Fibroblast of villous mesenchyme (primary cell): ENCODE results near the gene ITPK1. TPM values are rescaled to one million over a fixed set of nuclear protein-coding genes. Genes with fewer than 3 reads are reported as not detected.

ENCODE experiments used
- DNase-seq: peaks from one replicate; pipeline ENCODE4 v3.0.0-alpha.2; 2010; ENCODE audit warnings: low read depth
- H3K4me3 ChIP-seq: 2 replicates; pipeline ENCODE4 v1.5.1; 2011; ENCODE audit warnings: low read depth, mild to moderate bottlenecking, low read length
- CTCF ChIP-seq: IDR thresholded peaks from 2 replicates; pipeline ENCODE4 v1.5.1; 2012; ENCODE audit warnings: low read depth, mild to moderate bottlenecking, low read length; ENCODE audit not compliant: insufficient read depth
- total RNA-seq: library from RNA; depleted of rRNA; stranded (reverse); fragments of >200 nt; gene quantifications from 2 replicates; pipeline ENCODE4 v1.2.3, GENCODE V29; 2012

The ITPK1 gene
- total RNA-seq, 1 donor, result 15.5 TPM

DNA sequence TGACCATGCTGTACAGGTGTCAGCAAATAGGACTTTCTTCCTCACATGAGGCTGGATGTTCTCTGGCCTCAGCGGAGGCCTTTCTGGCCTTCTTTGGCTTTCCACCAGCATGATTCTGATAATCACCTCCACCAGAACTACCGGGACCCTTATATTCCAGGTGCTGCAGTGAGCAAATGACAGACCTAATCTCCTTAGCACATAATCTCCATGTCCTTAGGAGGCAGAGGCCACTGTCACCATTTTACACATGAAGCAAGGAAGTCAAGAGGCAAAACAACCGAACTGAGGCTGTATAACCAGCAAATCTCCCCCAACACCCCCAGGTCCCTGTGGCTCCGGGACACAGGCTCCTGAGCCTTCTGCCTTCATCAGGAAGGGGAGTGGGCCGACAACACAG lies 91.2 kb downstream of the ITPK1 start:
- no peak for DNase-seq
- H3K4me3 ChIP-seq, result no peak overlapping the region
- no peak for TF ChIP-seq CTCF

- DNase-seq, result no peak
- H3K4me3 ChIP-seq, result no peak overlapping the region
- TF ChIP-seq CTCF, result no peak
These were observed 91.8 kb downstream of the ITPK1 start for GRCh38 chr14:93023802-93024434.

- TF ChIP-seq CTCF, result no peak
- H3K4me3 ChIP-seq, result no peak overlapping the region
- DNase-seq, result no peak
These were observed 92.7 kb downstream of the ITPK1 start for GRCh38 chr14:93023039-93023438.

- DNase-seq, result no peak
- no peak overlapping the region for H3K4me3 ChIP-seq
- no peak for TF ChIP-seq CTCF
These were observed 95.8 kb downstream of the ITPK1 start for GRCh38 chr14:93019970-93020369.

DNA sequence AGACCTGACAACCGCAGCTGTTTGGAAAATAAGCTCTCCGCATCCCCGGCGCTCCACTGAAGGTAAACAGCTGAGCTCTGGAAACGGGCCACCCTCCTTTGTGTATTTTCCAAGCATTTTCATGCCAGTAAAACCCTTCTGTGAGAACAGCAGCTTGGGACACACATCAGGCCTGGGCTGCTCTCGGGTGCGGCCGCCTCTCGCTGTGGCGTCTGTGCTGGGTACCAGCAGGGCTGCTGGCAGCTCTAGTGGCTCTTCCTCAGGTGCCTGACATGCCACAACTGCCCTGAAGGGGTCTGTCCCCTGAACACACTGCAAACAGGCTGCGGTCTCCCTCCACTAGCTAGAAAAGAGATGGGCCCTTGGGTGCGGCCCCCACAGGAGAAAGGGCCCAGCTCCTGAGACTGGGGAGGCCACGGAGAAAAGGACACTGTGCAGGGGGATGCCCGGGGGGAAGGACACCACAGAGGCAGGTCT lies 96.3 kb downstream of the ITPK1 start:
- no peak for TF ChIP-seq CTCF
- no peak for DNase-seq

DNA sequence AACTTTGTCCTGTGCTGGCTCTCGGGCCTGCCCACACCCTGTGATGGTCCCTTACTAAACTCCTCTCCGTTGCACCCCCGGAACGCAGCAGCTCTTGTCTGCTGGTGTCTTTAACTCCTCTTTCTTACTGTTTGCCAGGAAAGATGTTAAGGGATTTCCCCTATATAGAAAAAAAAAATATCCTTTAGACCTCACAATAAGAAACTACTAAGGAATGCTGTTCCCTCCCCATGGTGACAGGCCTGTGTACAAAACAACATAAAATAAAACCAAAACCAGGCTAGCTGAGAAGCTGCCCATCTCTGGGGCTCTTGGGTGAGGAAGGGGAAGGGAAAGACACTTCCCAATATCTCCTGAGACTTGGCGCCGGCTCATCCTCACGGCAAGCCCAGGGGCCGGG lies 97.4 kb downstream of the ITPK1 start:
- no peak for TF ChIP-seq CTCF
- no peak overlapping the region for H3K4me3 ChIP-seq
- DNase-seq, result peak; percentile 39

More for the DNA sequence above, 96.3 kb downstream of the ITPK1 start:
- H3K4me3 ChIP-seq, result no peak overlapping the region

DNA sequence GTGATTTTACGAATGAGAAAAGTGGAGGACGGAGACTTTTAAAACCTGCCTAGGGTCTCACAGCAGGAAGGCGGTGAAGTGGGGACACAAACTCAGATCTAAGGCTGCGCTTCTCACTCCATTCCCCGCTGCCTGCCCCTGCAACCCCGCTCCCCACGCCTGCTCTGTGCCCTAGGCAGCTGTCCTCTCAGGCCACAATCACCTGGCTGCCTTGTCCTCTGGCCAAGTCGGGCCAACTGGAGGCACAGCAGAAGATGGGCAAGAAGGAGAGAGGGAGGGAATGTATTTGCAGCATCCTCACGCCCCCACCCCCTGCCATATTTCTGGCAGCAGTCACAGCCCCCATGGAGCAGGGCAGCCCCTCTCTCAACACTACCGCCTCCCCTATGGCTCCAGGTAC lies 97.8 kb downstream of the ITPK1 start:
- no peak for TF ChIP-seq CTCF
- no peak for DNase-seq
- H3K4me3 ChIP-seq, result no peak overlapping the region
